BLaER1 treated with 17β-estradiol and CSF1 and Interleukin-3, amounts not matched to agents 10 nM and 100 nM (cell line): ENCODE data around the gene EPB41L3.
"Not testable (repeated sequence)": the region's sequence is repeated elsewhere in the genome, so short reads cannot be mapped to it uniquely, and the experiment has no call there.

Experiments
- H3K27ac ChIP-seq, 11 experiments: shearing (Covaris generic); formaldehyde crosslinking; 2 replicates each; pipeline ENCODE4 v1.8.1; 2022
- H3K27me3 ChIP-seq, 11 experiments: shearing (Covaris generic); formaldehyde crosslinking; 2 replicates each; pipeline ENCODE4 v1.8.1; 2022
- H3K36me3 ChIP-seq, 11 experiments: shearing (Covaris generic); formaldehyde crosslinking; 2 replicates each; pipeline ENCODE4 v1.8.1; 2022
- H3K4me1 ChIP-seq, 10 experiments: shearing (Covaris generic); formaldehyde crosslinking; 2 replicates each; pipeline ENCODE4 v1.8.1; 2022
- H3K4me2 ChIP-seq, 11 experiments: shearing (Covaris generic); formaldehyde crosslinking; 2 replicates each; pipeline ENCODE4 v1.8.1; 2022
- H3K4me3 ChIP-seq, 10 experiments: shearing (Covaris generic); formaldehyde crosslinking; 2 replicates each; pipeline ENCODE4 v1.8.1; 2022
- H3K9ac ChIP-seq, 11 experiments: shearing (Covaris generic); formaldehyde crosslinking; 2 replicates each; pipeline ENCODE4 v1.8.1; 2022
- H3K9me3 ChIP-seq, 11 experiments: shearing (Covaris generic); formaldehyde crosslinking; replicated peaks in 1 of 11; 2 replicates each; pipeline ENCODE4 v1.8.1; 2022
- H4K20me1 ChIP-seq, 11 experiments: shearing (Covaris generic); formaldehyde crosslinking; 2 replicates each; pipeline ENCODE4 v1.8.1; 2022
- Cebpa-rat ChIP-seq, 11 experiments: shearing (Covaris generic); IDR thresholded peaks; 2 replicates each; pipeline ENCODE4 v1.8.1; 2022

Gene EPB41L3

GRCh38 chr18:5520464-5520863 lies 23.3 kb downstream of the EPB41L3 start:
- H3K4me1 ChIP-seq, result peaks cover 10 to 66% (median 31%) of the 10 kb centered on the region in 10 experiments
- peak overlapping the region in 3 of 11 experiments; percentile 75 to 86 (median 79); a peak in 4 of 22 replicates for H3K4me2 ChIP-seq
- H3K27ac ChIP-seq, result peak overlapping the region in 3 of 11 experiments; percentile 6 to 97 (median 96); a peak in 4 of 22 replicates
- H3K9me3 ChIP-seq, result no peaks in the 10 kb centered on the region
- H3K27me3 ChIP-seq, result no peaks in the 10 kb centered on the region
- no peak for TF ChIP-seq Cebpa-rat (IDR thresholded peaks at IDR 0.05)
- H3K4me3 ChIP-seq, result no peak overlapping the region
- H3K36me3 ChIP-seq, result no peaks in the 10 kb centered on the region
- H4K20me1 ChIP-seq, result no peaks in the 10 kb centered on the region
- H3K9ac ChIP-seq, result no peak overlapping the region

GRCh38 chr18:5519448-5520298 lies 24.1 kb downstream of the EPB41L3 start:
- Histone ChIP-seq H4K20me1 (no peaks in the 10 kb centered on the region), H3K4me3 (no peak overlapping the region), H3K4me2 (peak overlapping the region in 6 of 11 experiments; percentile 11 to 91 (median 77); a peak in 11 of 22 replicates), H3K27ac (peak overlapping the region in 5 of 11 experiments; percentile 1 to 97 (median 96); a peak in 7 of 22 replicates), H3K9me3 (no peaks in the 10 kb centered on the region), H3K9ac (peak overlapping the region in 2 of 11 experiments; percentile 38 to 54; a peak in 2 of 22 replicates), H3K27me3 (no peaks in the 10 kb centered on the region), H3K4me1 (peaks cover 18 to 64% (median 36%) of the 10 kb centered on the region in 10 experiments), H3K36me3 (no peaks in the 10 kb centered on the region)
- TF ChIP-seq Cebpa-rat (IDR thresholded peaks at IDR 0.05), result no peak

GRCh38 chr18:5518899-5519371 lies 24.9 kb downstream of the EPB41L3 start:
- Histone ChIP-seq H3K9me3 (no peaks in the 10 kb centered on the region), H3K4me3 (no peak overlapping the region), H4K20me1 (no peaks in the 10 kb centered on the region), H3K36me3 (no peaks in the 10 kb centered on the region), H3K9ac (peak overlapping the region in 4 of 11 experiments; percentile 13 to 87 (median 46); a peak in 4 of 22 replicates), H3K27ac (peak overlapping the region in 7 of 11 experiments; percentile 1 to 97 (median 94); a peak in 11 of 22 replicates), H3K4me1 (peaks cover 25 to 71% (median 44%) of the 10 kb centered on the region in 10 experiments), H3K27me3 (no peaks in the 10 kb centered on the region), H3K4me2 (peak overlapping the region in 5 of 11 experiments; percentile 46 to 91 (median 79); a peak in 10 of 22 replicates)
- TF ChIP-seq Cebpa-rat (IDR thresholded peaks at IDR 0.05), result no peak

GRCh38 chr18:5518179-5518770 lies 25.5 kb downstream of the EPB41L3 start:
- H3K4me2 ChIP-seq, result peak overlapping the region in 5 of 11 experiments; percentile 75 to 91 (median 86); a peak in 9 of 22 replicates
- H3K27ac ChIP-seq, result peak overlapping the region in 9 of 11 experiments; percentile 32 to 97 (median 92); a peak in 17 of 22 replicates
- no peaks in the 10 kb centered on the region for H3K27me3 ChIP-seq
- peaks cover 25 to 77% (median 50%) of the 10 kb centered on the region in 10 experiments for H3K4me1 ChIP-seq
- peak overlapping the region in 3 of 11 experiments; percentile 38 to 87 (median 84); a peak in 4 of 22 replicates for H3K9ac ChIP-seq
- no peaks in the 10 kb centered on the region for H4K20me1 ChIP-seq
- H3K4me3 ChIP-seq, result no peak overlapping the region
- no peaks in the 10 kb centered on the region for H3K36me3 ChIP-seq
- no peak for TF ChIP-seq Cebpa-rat (IDR thresholded peaks at IDR 0.05)
- no peaks in the 10 kb centered on the region for H3K9me3 ChIP-seq

- Histone ChIP-seq H3K27me3 (no peaks in the 10 kb centered on the region), H4K20me1 (no peaks in the 10 kb centered on the region), H3K9ac (peak overlapping the region in 5 of 11 experiments; percentile 76 to 87 (median 82); a peak in 8 of 22 replicates), H3K27ac (peak overlapping the region in 9 of 11 experiments; percentile 78 to 97 (median 92); a peak in 16 of 22 replicates), H3K4me2 (peak overlapping the region in 8 of 11 experiments; percentile 64 to 91 (median 82); a peak in 15 of 22 replicates), H3K9me3 (no peaks in the 10 kb centered on the region), H3K36me3 (no peaks in the 10 kb centered on the region), H3K4me1 (peaks cover 25 to 91% (median 61%) of the 10 kb centered on the region in 10 experiments), H3K4me3 (no peak overlapping the region)
- no peak for TF ChIP-seq Cebpa-rat (IDR thresholded peaks at IDR 0.05)
Measured at GRCh38 chr18:5516841-5517240, 27.0 kb downstream of the EPB41L3 start.

GRCh38 chr18:5515011-5515784 lies 28.6 kb downstream of the EPB41L3 start:
- peak overlapping the region; percentile 55 to 97 (median 86) for H3K27ac ChIP-seq

GRCh38 chr18:5513947-5514346 lies 29.9 kb downstream of the EPB41L3 start:
- no peak for TF ChIP-seq Cebpa-rat (IDR thresholded peaks at IDR 0.05)
- no peaks in the 10 kb centered on the region for H3K36me3 ChIP-seq
- peaks cover 25 to 96% (median 66%) of the 10 kb centered on the region in 10 experiments for H3K4me1 ChIP-seq
- no peak overlapping the region for H3K4me3 ChIP-seq
- H3K9me3 ChIP-seq, result no peaks in the 10 kb centered on the region
- peak overlapping the region in 3 of 11 experiments; percentile 82 to 85 (median 84); a peak in 6 of 22 replicates for H3K9ac ChIP-seq
- H4K20me1 ChIP-seq, result no peaks in the 10 kb centered on the region
- H3K27ac ChIP-seq, result peak overlapping the region in 9 of 11 experiments; percentile 78 to 97 (median 92); a peak in 18 of 22 replicates
- H3K4me2 ChIP-seq, result peak overlapping the region in 9 of 11 experiments; percentile 6 to 91 (median 78); a peak in 13 of 22 replicates
- H3K27me3 ChIP-seq, result no peaks in the 10 kb centered on the region

More at GRCh38 chr18:5515011-5515784, 28.6 kb downstream of the EPB41L3 start:
- H3K4me3 ChIP-seq, result peak overlapping the region in 5 of 10 experiments; percentile 0 to 51 (median 17); a peak in 7 of 20 replicates
- peak overlapping the region; percentile 19 to 87 (median 74); a peak in 19 of 22 replicates for H3K9ac ChIP-seq
- no peaks in the 10 kb centered on the region for H3K36me3 ChIP-seq
- peaks cover 25 to 98% (median 67%) of the 10 kb centered on the region in 10 experiments for H3K4me1 ChIP-seq
- TF ChIP-seq Cebpa-rat (IDR thresholded peaks at IDR 0.05), result peak in 5 of 11 experiments; percentile 14 to 64 (median 36); a peak in 4 of 22 replicates
- H3K9me3 ChIP-seq, result no peaks in the 10 kb centered on the region
- H4K20me1 ChIP-seq, result no peaks in the 10 kb centered on the region
- H3K4me2 ChIP-seq, result peak overlapping the region; percentile 63 to 91 (median 81)
- no peaks in the 10 kb centered on the region for H3K27me3 ChIP-seq

- Histone ChIP-seq H3K4me2 (peak overlapping the region in 6 of 11 experiments; percentile 40 to 86 (median 70); a peak in 9 of 22 replicates), H3K9ac (no peak overlapping the region), H3K4me3 (no peak overlapping the region), H4K20me1 (no peaks in the 10 kb centered on the region), H3K27ac (peak overlapping the region in 5 of 11 experiments; percentile 86 to 97 (median 96); a peak in 7 of 22 replicates), H3K36me3 (no peaks in the 10 kb centered on the region), H3K4me1 (peaks cover 25 to 80% (median 55%) of the 10 kb centered on the region in 10 experiments), H3K27me3 (no peaks in the 10 kb centered on the region), H3K9me3 (no peaks in the 10 kb centered on the region)
- TF ChIP-seq Cebpa-rat (IDR thresholded peaks at IDR 0.05), result no peak
Measured at GRCh38 chr18:5512176-5512575, 31.6 kb downstream of the EPB41L3 start.

GRCh38 chr18:5511541-5511940 lies 32.3 kb downstream of the EPB41L3 start:
- H3K27ac ChIP-seq, result peak overlapping the region in 3 of 11 experiments; percentile 96 to 97 (median 97); a peak in 6 of 22 replicates
- not testable (repeated sequence) for H3K4me3 ChIP-seq, H4K20me1 ChIP-seq, H3K9ac ChIP-seq, H3K9me3 ChIP-seq, H3K27me3 ChIP-seq, H3K36me3 ChIP-seq
- peaks cover 24 to 74% (median 49%) of the 10 kb centered on the region in 10 experiments for H3K4me1 ChIP-seq
- H3K4me2 ChIP-seq, result peak overlapping the region in 4 of 11 experiments; percentile 40 to 86 (median 76); a peak in 7 of 22 replicates
